Renal cortex interstitium (tissue), 11 donors: ENCODE data around the gene TBX15. TPM values are rescaled to one million over a fixed set of nuclear protein-coding genes. Genes with fewer than 3 reads are reported as not detected.

ENCODE experiments used
- DNase-seq, 11 donors: peaks; one replicate each; pipeline ENCODE4 v3.0.0-alpha.2; 2013; ENCODE audit warnings: low read depth in 9 of 11, low spot score in 4 of 11; ENCODE audit errors: extremely low read depth in 1 of 11
- polyA plus RNA-seq, 3 donors: library from polyadenylated mRNA; unstranded; fragments of 120-200 nt; gene quantifications; one replicate each; pipeline ENCODE4 v1.2.1, GENCODE V29; 2013; ENCODE audit not compliant: insufficient read length in 3 of 3

Gene TBX15
- polyA plus RNA-seq, 3 donors: 0.18 to 0.39 (median 0.24) TPM

DNA sequence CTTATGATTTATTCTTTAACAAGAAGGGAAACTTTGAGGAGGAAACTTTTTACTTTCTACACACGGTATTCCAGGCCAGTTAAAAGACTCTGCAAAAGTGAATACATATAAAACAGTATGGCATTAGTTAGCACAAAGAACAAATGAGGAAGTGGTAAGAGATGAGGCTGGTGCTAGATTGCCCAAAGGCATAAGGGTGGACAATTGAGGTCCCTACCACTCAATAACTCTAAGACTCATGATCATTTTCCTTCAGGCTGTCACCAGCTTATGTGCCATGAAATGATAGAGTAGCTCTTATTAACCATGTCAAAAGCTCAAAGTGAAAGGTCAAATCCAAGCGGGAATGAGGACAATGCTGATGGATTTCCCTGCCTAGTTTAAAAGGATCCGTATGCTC is 124.5 kb downstream of the TBX15 start:
- DNase-seq: no peak

- DNase-seq: no peak
These were observed 125.4 kb downstream of the TBX15 start for GRCh38 chr1:118862755-118863154.

DNA sequence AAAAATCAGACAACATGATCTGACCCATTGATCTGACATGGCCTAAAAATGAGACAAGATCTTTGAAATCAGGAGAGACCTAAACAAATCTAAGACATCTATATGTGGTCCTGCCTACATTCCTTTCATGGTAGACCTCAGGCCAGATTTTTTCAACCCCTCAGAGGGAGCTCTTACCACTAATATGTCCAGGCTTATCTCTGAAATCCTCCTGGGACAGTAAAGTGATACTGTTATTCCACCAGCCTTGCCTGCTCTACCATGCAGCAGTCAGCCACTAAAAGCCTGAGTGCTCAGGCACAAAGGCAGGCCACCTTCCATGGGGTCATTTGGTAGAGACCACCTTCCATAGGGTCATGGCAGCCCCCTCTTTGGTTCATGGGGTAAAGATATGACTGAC is 126.9 kb downstream of the TBX15 start:
- DNase-seq: no peak

DNA sequence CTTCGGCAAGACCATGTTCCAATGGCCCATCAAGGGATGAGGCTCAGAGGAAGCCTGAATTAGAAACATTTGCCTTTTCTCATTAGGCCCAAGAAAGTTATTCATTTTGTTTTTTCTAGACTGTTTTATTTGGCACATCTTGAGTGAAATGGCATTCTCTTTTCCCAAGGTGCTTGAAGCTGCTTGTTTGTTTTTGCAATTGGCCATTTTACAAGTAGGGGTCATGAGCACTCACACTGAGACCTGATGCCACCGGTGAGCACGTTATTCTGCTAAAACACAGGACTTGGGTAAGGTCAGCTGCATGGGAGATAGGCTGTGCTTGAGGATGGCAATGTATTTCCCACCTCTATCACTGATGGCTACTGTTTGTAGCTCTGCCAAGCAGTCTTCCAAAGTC is 128.1 kb downstream of the TBX15 start:
- DNase-seq: no peak

DNA sequence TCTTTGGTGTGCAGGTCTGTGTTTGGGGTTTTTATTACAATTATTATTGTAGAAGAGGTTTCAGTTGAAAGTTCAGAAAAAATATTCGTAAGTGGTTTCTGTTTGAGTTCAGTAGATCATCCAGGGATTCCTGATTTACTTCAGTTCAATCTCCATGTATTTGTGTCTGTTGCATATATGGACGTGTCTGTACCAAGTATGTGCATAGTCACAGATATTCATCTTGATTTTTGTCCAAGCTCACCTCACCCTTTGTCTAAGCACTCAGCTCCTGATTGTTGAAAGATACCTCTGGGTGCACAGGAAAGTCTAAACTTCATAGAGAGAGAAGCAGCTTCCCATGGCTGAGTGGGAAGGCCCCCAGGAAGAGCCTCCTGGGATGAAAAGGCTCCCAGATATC is 141.7 kb downstream of the TBX15 start:
- no peak for DNase-seq

GRCh38 chr1:118842452-118843201 is 145.5 kb downstream of the TBX15 start:
- peak in 10 of 11 donors; percentile 3 to 63 (median 54) for DNase-seq

- no peak for DNase-seq
These were observed 146.6 kb downstream of the TBX15 start for GRCh38 chr1:118841521-118841920.

Other genes starting within 250 kb of the TBX15 start
- gene WARS2, start 152.3 kb upstream of the TBX15 start, polyA plus RNA-seq: 10 to 100 TPM; 20.8 to 22.7 (median 22.5) TPM